Small intestine (tissue), 7 donors: ENCODE measurements around the gene ETS2. TPM values are rescaled to one million over a fixed set of nuclear protein-coding genes. Genes with fewer than 3 reads are reported as not detected.

Experiments used
- DNase-seq, 2 donors: peaks; one replicate each; pipeline versions ENCODE4 v3.0.0 to v3.0.0-alpha.2; 2013
- FAIRE-seq: peaks from 2 replicates; lab custom pipeline; 2012; peaks lifted over from hg19 to GRCh38; lab: Jason Lieb, UNC
- H3K27ac ChIP-seq, 3 donors: one replicate each; pipeline ENCODE4 v1.5.1; 2013; ENCODE audit warnings: low read length in 2 of 3, mild to moderate bottlenecking in 2 of 3, control low read depth in 1 of 3, inconsistent platforms in 1 of 3, low read depth in 1 of 3, moderate library complexity in 1 of 3
- H3K27me3 ChIP-seq, 3 donors: one replicate each; pipeline ENCODE4 v1.6.1; 2013; ENCODE audit warnings: low read length in 3 of 3, inconsistent platforms in 1 of 3; ENCODE audit not compliant: control insufficient read depth in 3 of 3, insufficient read depth in 3 of 3
- H3K36me3 ChIP-seq, 3 donors: one replicate each; pipeline ENCODE4 v1.6.1; 2013; ENCODE audit warnings: low read length in 3 of 3, inconsistent platforms in 1 of 3, low read depth in 1 of 3, mild to moderate bottlenecking in 1 of 3, moderate library complexity in 1 of 3; ENCODE audit not compliant: control insufficient read depth in 3 of 3, insufficient read depth in 2 of 3
- H3K4me1 ChIP-seq, 3 donors: one replicate each; pipeline ENCODE4 v1.6.1; 2013; ENCODE audit warnings: low read length in 2 of 3, inconsistent platforms in 1 of 3, low read depth in 1 of 3, mild to moderate bottlenecking in 1 of 3, moderate library complexity in 1 of 3; ENCODE audit not compliant: control insufficient read depth in 3 of 3, insufficient read depth in 2 of 3
- H3K4me3 ChIP-seq, 3 donors: one replicate each; pipeline ENCODE4 v1.5.1; 2013; ENCODE audit warnings: low read length in 3 of 3, control low read depth in 1 of 3, inconsistent platforms in 1 of 3, low read depth in 1 of 3, mild to moderate bottlenecking in 1 of 3, moderate library complexity in 1 of 3
- H3K9me3 ChIP-seq, 2 donors: one replicate each; pipeline ENCODE4 v1.6.1; 2013; ENCODE audit warnings: low read depth in 1 of 2, low read length in 1 of 2; ENCODE audit not compliant: control insufficient read depth in 2 of 2, insufficient read depth in 1 of 2
- WGBS, 3 donors: extraction: QIAGEN DNeasy Blood & Tissue Kit; methylation state at CpG; one replicate each; pipeline ENCODE4 v1.1.7; 2013; 5-methylcytosine and 5-hydroxymethylcytosine counted together
- polyA plus RNA-seq, 4 donors: library from polyadenylated mRNA; stranded (reverse) in 3 of 4; unstranded in 1 of 4; fragments of 200-250 nt in 3 of 4; fragments of 120-200 nt in 1 of 4; gene quantifications; one replicate each; pipeline versions ENCODE4 v1.2.1 to v1.2.3, GENCODE V29; 2013
- donor health status: healthy with polysubstance abuse.
- donor health status: control.
- donor health status: control.
- donor health status: Bipolar disorder and iron deficiency.
- donor health status: healthy.

ETS2 gene
- polyA plus RNA-seq, 4 donors, result 129 to 151 (median 135) TPM

DNA sequence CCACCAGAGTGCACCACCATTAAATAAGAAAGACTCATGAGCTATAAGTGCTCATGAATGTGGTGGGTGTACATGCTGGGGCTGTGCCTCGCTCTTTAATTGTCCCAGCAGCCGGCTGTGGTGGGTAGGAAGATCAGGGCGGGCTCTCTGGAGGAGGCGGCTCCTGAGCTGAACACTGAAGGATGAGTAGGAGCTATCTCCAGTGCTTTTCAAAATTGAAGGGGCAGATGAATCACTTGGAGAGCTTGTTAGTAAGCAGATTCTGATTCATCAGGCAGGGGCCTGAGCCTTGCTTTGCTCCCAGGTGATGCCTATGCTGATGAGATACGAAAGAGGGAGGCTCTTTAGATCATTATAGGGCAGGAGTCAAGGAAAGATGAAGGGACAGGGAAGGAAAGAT, 54.1 kb downstream of the ETS2 start:
- Histone ChIP-seq H3K36me3 (no peaks in the 10 kb centered on the region), H3K4me3 (no peak overlapping the region), H3K4me1 (peaks cover 0 to 7% (median 0%) of the 10 kb centered on the region in 3 donors), H3K27me3 (no peaks in the 10 kb centered on the region), H3K27ac (no peak overlapping the region), H3K9me3 (no peaks in the 10 kb centered on the region)
- WGBS, 3 donors, result 80 to 90% (median 84%) methylated on average over 5 of the region's 5 CpGs
- no peak for DNase-seq
- no peak for FAIRE-seq

DNA sequence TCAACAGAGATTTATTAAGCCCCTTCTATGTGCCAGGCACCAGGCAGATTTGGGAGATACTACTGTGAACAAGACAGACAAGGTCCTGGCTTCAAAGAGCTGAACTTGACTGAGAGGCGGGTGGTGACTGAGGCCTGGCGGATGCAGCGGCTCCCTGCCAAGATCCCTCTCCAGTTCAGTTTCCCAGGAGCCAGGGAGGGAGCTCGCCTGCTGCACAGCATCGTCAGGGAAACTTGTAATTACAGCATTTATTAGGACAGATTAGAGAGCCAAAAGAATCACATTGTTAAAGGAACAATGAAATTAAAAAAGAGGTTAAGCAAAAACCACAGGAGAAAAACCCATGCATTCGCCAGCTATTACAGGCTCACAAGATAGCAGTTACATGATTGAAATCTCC, 55.3 kb downstream of the ETS2 start:
- 61 to 87% (median 76%) methylated on average over 6 of the region's 6 CpGs for WGBS, 3 donors
- Histone ChIP-seq H3K9me3 (no peaks in the 10 kb centered on the region), H3K27ac (no peak overlapping the region), H3K4me3 (no peak overlapping the region), H3K4me1 (peaks cover 0 to 7% (median 0%) of the 10 kb centered on the region in 3 donors), H3K27me3 (no peaks in the 10 kb centered on the region), H3K36me3 (no peaks in the 10 kb centered on the region)
- FAIRE-seq (no peak), DNase-seq (no peak)

DNA sequence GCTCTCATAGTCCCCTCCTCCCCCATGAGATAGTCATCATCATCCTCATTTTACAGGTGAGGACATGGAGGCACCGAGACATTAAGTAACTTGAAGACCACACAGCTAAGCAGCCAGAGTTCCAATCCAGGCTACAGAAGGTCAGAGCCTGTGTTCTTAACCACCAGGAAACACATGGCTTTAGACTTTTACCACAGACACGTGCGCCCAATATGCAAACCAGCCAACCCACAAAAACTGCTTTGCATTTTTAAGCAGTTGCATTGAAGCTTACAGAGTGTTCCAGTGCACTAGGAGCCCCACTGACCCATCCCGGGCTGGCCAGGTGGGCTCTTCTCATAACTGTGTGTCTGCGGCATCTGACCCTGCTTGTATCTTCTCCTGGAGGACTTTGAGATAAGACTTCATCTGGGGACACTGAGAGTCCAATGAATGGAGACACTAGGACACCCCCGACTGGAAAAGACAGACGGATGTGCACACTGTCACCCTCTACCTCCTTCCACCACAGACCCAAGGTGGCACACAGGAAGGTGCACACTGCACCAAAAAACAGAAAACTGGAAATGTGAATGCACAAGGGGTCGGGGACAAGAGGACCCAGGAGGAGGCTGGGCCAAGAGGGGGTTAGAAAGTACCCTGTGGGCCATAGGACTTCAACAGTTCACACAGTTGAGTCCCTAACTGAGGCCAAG, 56.4 kb downstream of the ETS2 start:
- no peak for FAIRE-seq
- DNase-seq, result no peak
- Histone ChIP-seq H3K9me3 (no peaks in the 10 kb centered on the region), H3K36me3 (no peaks in the 10 kb centered on the region), H3K4me1 (peaks cover 0 to 4% (median 0%) of the 10 kb centered on the region in 3 donors), H3K4me3 (no peak overlapping the region), H3K27me3 (no peaks in the 10 kb centered on the region), H3K27ac (no peak overlapping the region)
- WGBS, 3 donors, result 64 to 83% (median 74%) methylated on average over 8 of the region's 8 CpGs

DNA sequence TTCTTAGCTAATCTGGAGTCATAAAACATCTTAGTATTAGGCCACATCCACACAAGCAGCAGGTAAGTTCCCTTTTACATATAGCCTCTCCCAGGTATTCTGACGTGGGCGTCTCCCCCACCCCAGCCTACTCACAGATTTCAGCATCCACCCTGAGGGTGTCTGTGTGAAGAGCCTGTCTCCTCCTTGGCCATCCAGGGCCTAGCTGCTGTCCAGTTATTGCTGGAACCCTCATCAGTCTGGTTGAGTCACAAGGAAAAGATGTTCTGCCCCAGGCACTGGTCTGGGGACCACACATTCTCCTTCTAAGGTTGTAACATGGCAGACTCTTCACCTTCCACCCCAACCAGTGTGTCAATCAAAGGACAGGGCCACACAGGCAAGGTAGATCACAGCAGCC, 57.6 kb downstream of the ETS2 start:
- Histone ChIP-seq H3K27ac (no peak overlapping the region), H3K4me3 (no peak overlapping the region), H3K36me3 (no peaks in the 10 kb centered on the region), H3K9me3 (no peaks in the 10 kb centered on the region), H3K4me1 (no peaks in the 10 kb centered on the region), H3K27me3 (no peaks in the 10 kb centered on the region)
- DNase-seq (no peak), FAIRE-seq (no peak)
- 92 to 100% (median 100%) methylated on average over 2 of the region's 2 CpGs for WGBS, 3 donors

DNA sequence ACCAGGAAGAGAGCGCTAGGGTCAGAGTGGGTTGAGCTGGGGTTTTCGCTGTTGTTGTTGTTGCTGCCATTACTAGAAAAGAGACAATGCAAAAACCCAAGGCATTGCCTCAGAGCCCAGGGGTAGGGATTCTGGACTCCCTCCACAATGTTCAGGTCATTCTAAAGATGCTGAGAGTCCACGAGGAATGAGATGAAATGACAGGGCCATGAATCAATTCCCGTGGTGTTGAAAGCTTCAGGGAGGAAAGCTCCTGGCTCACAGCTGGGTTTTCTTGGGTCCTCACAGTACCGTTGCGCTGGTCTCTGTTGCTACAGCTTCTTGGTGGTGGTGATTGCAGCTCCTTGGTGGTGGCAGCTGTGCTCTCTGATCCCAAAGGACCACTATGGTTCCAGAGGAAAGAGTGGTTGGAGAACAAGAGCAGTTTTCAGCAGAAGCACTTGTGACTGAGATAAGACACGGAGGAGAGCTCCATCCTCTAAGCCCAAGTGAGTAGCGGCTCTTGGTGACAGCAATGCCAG, 58.2 kb downstream of the ETS2 start:
- Histone ChIP-seq H3K9me3 (no peaks in the 10 kb centered on the region), H3K27ac (no peak overlapping the region), H3K4me1 (no peaks in the 10 kb centered on the region), H3K4me3 (no peak overlapping the region), H3K36me3 (no peaks in the 10 kb centered on the region), H3K27me3 (no peaks in the 10 kb centered on the region)
- 87 to 91% (median 91%) methylated on average over 8 of the region's 8 CpGs for WGBS, 3 donors
- DNase-seq (no peak), FAIRE-seq (no peak)

DNA sequence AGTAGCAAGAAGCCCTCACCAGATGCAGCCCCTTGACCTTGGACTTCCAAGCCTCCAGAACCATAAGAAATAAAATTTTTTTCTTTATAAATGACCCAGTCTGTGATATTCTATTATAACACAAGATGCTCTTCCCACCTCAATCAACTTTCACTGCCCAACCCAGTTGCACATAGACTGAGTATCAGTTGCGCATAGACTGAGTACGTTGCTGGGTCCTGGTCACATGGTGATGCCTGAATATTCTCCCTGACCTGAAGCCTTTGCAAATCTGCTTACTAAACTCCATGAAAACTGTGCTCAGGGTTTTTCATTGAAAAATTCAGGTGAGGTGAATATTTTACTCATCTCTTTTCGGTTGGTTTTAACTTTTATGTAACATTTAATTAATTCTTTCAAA, 59.2 kb downstream of the ETS2 start:
- FAIRE-seq (no peak), DNase-seq (no peak)
- Histone ChIP-seq H3K27me3 (no peaks in the 10 kb centered on the region), H3K27ac (no peak overlapping the region), H3K9me3 (no peaks in the 10 kb centered on the region), H3K36me3 (no peaks in the 10 kb centered on the region), H3K4me3 (no peak overlapping the region), H3K4me1 (no peaks in the 10 kb centered on the region)
- WGBS, 3 donors, result 62 to 79% (median 72%) methylated on average over 3 of the region's 3 CpGs

DNA sequence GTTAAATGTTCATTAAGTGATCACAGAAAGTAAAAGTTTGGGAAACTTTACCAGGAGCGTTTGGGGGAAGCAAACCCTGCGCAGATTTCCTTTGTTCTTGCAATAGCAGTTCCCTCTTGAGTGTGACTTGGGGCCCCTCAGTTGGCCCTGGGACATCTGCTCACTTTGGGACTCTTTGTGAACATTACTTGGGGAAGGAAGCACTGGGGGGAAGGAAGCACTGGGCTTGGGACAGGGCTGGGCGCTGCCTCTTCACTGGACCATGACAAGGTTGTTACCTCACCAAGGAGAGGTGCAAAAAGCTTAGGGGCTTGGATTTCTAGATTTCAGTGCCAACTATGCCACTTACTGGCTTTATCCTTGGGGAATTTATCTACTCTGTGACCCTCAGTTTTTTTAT, 63.5 kb downstream of the ETS2 start:
- 81 to 98% (median 83%) methylated on average over 3 of the region's 3 CpGs for WGBS, 3 donors
- DNase-seq (no peak), FAIRE-seq (no peak)
- H3K36me3 ChIP-seq, result no peaks in the 10 kb centered on the region
- no peaks in the 10 kb centered on the region for H3K9me3 ChIP-seq
- no peak overlapping the region for H3K27ac ChIP-seq
- H3K4me1 ChIP-seq, result no peaks in the 10 kb centered on the region
- H3K27me3 ChIP-seq, result no peaks in the 10 kb centered on the region
- H3K4me3 ChIP-seq, result no peak overlapping the region

DNA sequence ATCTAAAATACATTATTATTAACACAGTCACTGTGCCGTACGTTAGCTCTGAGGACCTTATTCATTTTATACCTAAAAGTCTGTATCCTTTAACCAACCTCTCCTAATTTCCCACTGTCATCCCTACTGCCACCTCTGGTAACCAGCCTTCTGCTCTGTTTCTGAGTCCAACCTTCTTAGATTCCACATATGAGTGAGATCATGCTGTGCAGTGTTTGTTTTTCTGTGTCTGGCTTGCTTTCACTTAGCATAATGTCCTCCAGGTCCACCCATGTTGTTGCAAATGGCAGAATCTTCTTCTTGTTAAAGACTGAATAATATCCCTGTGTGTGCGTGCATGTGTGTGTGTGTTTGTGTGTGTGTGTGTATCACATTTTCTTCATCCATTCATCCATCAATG, 64.2 kb downstream of the ETS2 start:
- WGBS, 3 donors, result 68 to 99% (median 74%) methylated on average over 3 of the region's 3 CpGs

More for the DNA sequence above, 64.2 kb downstream of the ETS2 start:
- no peak overlapping the region for H3K4me3 ChIP-seq
- no peaks in the 10 kb centered on the region for H3K9me3 ChIP-seq
- H3K27me3 ChIP-seq, result no peaks in the 10 kb centered on the region
- FAIRE-seq (no peak), DNase-seq (peak in 1 of 2 donors; percentile 20)
- H3K4me1 ChIP-seq, result no peaks in the 10 kb centered on the region
- H3K36me3 ChIP-seq, result no peaks in the 10 kb centered on the region
- no peak overlapping the region for H3K27ac ChIP-seq
